MM.1S (cell line): ENCODE data around the gene CXCR1.

ENCODE experiments used
- EZH2 ChIP-seq: fragments of 300-600 bp; sonication (generic); optimal IDR thresholded peaks from 2 replicates; pipeline ENCODE3; 2017; ENCODE audit warnings: low read depth, mild to moderate bottlenecking, antibody characterized with exemption, low read length, mixed read lengths
- TF ChIP-seq, protein P1 (sequence below): fragments of 300-600 bp; sonication (generic); IDR thresholded peaks from 2 replicates; pipeline ENCODE4 v1.5.1; 2016; ENCODE audit warnings: antibody characterized with exemption, low read length, mixed read lengths

DNA sequence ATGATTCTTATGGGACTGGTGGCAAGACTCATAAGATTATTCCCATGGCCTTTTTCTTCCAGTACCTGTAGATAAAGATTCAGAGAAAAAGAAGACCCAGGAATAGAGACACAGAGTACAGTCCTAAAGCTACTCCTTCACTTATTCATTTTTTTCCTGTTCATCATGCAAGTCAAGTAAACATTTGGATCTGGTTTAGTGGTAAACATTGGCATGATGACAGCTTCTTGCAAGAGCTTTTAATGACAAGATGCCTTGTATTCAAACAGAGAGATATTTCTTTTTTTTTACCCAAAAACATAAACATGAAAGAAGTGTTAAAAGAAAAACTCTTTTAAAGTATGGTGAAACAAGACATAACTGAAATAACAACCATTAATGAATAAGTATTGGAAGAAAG, 20.7 kb downstream of the CXCR1 start:
- TF ChIP-seq, protein P1, sequence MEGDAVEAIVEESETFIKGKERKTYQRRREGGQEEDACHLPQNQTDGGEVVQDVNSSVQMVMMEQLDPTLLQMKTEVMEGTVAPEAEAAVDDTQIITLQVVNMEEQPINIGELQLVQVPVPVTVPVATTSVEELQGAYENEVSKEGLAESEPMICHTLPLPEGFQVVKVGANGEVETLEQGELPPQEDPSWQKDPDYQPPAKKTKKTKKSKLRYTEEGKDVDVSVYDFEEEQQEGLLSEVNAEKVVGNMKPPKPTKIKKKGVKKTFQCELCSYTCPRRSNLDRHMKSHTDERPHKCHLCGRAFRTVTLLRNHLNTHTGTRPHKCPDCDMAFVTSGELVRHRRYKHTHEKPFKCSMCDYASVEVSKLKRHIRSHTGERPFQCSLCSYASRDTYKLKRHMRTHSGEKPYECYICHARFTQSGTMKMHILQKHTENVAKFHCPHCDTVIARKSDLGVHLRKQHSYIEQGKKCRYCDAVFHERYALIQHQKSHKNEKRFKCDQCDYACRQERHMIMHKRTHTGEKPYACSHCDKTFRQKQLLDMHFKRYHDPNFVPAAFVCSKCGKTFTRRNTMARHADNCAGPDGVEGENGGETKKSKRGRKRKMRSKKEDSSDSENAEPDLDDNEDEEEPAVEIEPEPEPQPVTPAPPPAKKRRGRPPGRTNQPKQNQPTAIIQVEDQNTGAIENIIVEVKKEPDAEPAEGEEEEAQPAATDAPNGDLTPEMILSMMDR = no peak
- TF ChIP-seq EZH2 = no peak
